ENCODE results near the gene SNX32.

- TF ChIP-seq CTCF (conservative IDR thresholded peaks at IDR 0.05; ENCODE audit: low read length) (no peak), EZH2phosphoT487 (IDR thresholded peaks at IDR 0.05; ENCODE audit: borderline replicate concordance) (no peak)
Observed at GRCh38 chr11:65787649-65788622, 45.8 kb upstream of the SNX32 start.
